ENCODE results near the gene ECEL1.
"Not testable (repeated sequence)": the region's sequence is repeated elsewhere in the genome, so short reads cannot be mapped to it uniquely, and the experiment has no call there.

The ECEL1 gene

DNA sequence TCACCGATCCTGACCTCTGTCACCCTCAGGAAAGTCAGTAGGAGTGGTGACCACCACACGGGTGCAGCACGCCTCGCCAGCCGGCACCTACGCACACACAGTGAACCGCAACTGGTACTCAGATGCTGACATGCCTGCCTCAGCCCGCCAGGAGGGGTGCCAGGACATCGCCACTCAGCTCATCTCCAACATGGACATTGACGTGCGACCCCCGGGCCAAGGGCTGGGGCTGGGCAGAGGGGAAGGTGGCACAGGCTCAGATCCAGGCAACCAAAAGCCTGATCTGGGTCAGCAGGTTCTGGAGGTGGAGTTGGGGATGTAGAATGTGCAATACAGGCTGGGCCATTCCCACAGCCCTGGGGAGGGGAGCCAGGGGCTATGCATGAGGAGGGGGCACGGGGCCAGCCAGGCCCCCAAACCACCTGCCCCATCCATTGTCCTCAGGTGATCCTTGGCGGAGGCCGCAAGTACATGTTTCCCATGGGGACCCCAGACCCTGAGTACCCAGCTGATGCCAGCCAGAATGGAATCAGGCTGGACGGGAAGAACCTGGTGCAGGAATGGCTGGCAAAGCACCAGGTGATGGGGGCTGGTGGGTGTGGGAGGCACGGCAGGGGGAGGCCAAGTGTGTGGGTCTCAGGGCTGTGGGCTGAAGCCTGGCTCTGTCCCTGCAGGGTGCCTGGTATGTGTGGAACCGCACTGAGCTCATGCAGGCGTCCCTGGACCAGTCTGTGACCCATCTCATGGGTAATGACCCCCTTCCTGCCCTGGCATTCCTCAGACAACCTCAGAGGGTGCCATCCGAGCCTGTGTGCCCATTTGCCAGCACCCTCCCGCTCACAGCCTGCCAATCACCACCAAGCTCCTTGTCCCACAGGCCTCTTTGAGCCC lies 30.3 kb downstream of the ECEL1 start:
- no peak for TF ChIP-seq ZNF274 (IDR thresholded peaks at IDR 0.05; ENCODE audit: low read depth, low read length)
- no peak overlapping the region for H3K4me3 ChIP-seq (ENCODE audit: low read length)

DNA sequence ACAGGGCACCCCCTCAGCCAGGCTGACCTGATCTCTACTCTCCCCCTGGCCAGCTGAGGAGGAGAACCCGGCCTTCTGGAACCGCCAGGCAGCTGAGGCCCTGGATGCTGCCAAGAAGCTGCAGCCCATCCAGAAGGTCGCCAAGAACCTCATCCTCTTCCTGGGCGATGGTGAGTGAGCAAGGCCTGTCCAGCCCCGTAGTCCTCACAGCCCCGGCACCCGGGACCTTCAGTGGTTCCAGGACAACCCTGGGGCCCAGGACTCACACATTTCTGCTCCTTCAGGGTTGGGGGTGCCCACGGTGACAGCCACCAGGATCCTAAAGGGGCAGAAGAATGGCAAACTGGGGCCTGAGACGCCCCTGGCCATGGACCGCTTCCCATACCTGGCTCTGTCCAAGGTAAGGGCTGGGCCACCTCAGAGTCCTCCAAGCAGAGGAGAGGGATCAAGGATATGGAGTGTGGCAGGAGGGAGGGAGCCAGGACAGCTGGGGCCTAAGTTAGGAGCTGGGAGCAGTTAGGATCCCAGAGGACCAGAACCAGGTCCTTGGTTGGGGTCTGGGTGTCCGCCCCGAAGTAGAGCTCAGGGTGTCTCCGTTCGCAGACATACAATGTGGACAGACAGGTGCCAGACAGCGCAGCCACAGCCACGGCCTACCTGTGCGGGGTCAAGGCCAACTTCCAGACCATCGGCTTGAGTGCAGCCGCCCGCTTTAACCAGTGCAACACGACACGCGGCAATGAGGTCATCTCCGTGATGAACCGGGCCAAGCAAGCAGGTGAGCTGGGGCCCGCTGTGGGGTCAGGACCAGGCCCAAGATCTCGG lies 31.1 kb downstream of the ECEL1 start:
- TF ChIP-seq ZNF274 (IDR thresholded peaks at IDR 0.05; ENCODE audit: low read depth, low read length), result no peak
- no peak overlapping the region for H3K4me3 ChIP-seq (ENCODE audit: low read length)

DNA sequence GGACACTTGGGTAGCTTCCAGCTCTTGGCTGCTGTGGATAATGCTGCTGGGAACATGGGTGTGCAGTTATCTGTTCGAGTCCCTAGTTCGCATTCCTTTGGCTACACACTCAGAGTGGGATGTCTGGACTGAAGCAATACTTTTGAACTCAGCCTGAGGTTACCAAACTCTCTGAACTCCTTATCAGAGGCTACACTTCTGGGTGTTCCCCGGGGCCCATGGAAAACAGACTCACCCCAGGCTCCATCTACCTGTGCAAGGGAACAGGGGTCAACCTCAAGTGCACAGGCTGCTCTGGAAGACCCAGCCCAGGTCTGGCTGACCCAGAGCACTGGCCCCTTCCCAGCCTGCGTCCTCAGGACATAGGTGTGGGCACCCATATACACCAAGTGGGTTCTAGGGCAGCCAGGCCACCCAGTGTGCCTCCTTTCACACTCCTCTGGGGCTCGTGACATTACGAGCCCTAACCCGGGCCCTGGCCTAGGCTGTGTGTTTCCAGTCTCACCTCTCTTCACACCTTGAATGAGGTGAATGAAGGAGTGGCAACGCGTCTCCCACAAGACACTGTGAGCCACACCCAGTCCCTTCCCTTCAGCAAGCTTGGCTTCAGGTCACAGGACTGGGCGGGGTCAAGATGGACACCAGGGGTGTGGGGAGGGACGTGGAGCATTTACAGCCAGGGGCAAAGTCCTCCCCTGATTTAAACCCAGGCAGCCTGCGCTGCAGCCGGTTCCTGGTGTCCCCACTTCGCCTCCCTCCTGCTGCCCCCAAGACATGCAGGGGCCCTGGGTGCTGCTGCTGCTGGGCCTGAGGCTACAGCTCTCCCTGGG lies 32.0 kb downstream of the ECEL1 start, which contains the start of gene ALPI:
Gene ALPI, plus strand, starts transcription at position 728 of the 830 bp plus-strand sequence. Its CDS starts 47 bp downstream, at position 775.
- no peak within 1 kb of the TSS for H3K4me3 ChIP-seq (ENCODE audit: low read length)
- TF ChIP-seq ZNF274 (IDR thresholded peaks at IDR 0.05; ENCODE audit: low read depth, low read length), result no peak

DNA sequence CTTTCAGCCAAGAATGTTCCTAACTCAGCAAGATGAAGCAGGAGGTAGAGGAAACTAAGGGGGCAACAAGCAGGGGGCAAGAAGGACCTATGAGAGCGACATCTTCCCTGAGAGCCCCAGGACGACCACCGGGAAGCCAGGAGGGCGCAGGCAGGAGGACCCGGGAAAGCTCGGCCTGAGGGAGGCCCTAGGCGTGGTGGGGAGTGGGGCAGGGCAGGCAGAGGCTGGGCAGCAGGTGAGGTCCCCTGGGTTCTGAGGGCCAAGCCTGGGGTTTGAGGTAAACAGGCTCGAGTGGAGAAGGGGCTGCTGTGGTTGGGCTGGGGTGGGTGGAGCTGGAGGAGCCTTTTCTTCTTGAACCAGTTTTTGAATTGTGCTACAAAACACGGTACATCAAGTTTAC lies 33.0 kb downstream of the ECEL1 start:
- TF ChIP-seq ZNF274 (IDR thresholded peaks at IDR 0.05; ENCODE audit: low read depth, low read length), result no peak
- H3K4me3 ChIP-seq (ENCODE audit: low read length), result no peak overlapping the region

DNA sequence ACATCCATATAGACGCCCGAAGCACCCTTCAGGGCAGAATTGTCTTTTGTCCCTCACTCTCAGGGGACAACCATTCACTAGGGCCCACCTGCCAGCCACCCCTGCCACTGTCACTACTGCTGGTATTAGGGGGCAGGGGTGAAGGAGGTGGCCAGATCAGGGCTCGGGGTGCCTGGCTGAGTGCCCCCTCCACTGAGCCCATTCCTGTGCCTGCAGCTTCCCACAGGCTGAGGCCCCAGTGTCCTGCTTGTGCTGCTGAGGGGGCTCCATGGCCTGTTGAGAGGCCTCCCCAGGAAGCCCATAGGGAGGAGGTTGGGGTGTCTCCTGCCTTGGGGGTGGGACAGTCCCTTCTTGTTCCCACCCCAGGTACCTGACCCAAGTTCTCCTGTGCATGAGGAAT lies 36.0 kb downstream of the ECEL1 start:
- H3K4me3 ChIP-seq (ENCODE audit: low read length), result not testable (repeated sequence)

DNA sequence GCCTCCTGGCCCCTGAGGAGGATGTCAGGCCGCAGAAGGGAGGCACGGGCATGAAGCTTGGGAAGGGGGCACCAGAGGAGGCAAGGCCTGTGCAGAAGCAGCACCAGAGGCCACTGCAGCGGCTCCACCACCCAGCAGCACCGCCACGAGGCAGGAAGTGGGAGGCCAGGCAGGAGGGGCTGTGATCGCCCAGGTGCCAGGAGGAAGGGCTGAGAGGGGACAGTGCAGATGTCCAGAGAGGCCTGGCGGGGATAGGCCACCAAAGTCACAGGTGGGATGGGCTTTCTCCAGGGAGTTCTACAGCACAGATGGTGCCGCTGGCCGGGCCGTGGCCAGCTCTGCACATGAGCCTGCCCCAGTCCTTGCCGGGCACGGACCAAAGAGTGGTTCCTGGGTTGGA lies 37.7 kb downstream of the ECEL1 start:
- H3K4me3 ChIP-seq (ENCODE audit: low read length), result no peak overlapping the region
- no peak for TF ChIP-seq ZNF274 (IDR thresholded peaks at IDR 0.05; ENCODE audit: low read depth, low read length)

DNA sequence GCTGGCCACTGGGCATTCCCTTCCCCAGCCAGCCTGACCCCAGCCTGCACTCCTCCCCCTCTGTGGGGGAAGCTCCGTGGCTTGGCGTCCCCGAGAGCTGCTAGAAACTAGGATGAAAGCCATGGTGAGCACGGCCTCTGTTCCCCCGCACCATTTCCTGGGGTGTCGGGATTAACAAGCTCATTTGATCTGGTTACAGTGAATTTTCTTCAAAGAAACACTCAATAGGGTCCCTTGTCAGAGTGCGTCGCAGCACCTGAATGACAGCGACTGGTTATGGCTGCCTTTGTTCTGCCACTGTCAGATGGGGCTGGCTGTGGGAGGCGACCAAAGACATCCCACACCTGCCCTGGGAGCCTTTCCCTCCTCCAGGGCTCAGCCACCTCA lies 39.3 kb downstream of the ECEL1 start:
- H3K4me3 ChIP-seq (ENCODE audit: low read length), result no peak overlapping the region
- no peak for TF ChIP-seq ZNF274 (IDR thresholded peaks at IDR 0.05; ENCODE audit: low read depth, low read length)

DNA sequence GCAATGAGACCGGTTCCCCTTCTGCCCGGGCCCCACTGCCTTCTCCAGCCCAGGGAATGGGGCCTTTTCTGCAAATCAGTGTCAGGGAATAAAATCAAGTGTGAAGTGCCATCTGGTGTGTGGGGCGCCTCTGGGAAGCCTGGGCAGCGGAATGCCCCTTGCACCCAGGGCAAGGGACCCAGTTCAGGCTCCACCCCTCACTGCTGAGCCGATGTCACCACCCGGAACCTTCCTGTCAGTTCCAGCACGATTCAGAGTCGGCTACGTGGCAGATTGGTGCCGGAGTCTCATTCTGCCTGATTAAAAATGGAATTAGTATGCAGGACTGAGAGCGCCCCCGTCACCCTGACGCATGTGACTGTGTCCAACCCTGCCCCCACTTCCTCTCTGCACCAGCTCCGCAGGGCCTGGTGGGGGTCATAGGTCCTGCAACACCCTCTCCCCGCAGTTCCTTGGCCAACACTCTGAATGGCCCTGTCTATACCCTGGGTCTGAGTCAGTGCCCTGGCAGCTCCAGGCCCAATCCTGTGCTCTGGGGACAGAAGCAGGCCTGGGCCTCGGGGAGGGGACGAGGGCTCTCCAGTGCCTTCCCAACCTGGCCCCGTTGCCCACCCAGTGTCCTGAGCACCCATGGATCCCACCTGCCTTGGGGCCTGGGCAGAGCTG lies 39.9 kb downstream of the ECEL1 start:
- no peak overlapping the region for H3K4me3 ChIP-seq (ENCODE audit: low read length)
- TF ChIP-seq ZNF274 (IDR thresholded peaks at IDR 0.05; ENCODE audit: low read depth, low read length), result no peak

DNA sequence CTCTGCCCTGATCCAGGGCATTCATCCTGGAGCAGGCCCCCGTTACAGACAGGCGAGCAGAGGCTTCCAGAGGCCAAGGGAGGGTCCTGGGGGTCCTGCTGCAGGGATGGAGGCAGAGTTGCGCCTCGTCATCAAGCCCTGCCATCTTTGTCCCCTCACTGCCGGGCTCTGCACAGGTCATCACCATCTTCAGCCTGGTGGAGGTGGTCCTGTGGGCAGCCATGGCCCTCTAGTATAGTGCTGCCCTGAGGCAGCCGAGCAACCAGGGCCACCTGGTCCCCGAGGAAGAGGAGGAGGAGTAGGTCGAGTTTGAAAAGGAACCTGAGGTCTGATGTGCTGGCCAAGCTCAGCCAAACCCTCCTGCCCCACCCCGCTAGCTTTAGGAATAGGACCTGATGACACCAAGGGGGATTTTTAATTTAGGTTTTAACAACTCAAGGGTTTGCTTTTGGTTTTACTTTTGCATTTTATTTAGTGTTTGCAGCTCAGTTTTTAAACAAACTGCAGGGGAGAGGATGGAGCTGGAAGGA lies 40.5 kb downstream of the ECEL1 start:
- no peak for TF ChIP-seq ZNF274 (IDR thresholded peaks at IDR 0.05; ENCODE audit: low read depth, low read length)

DNA sequence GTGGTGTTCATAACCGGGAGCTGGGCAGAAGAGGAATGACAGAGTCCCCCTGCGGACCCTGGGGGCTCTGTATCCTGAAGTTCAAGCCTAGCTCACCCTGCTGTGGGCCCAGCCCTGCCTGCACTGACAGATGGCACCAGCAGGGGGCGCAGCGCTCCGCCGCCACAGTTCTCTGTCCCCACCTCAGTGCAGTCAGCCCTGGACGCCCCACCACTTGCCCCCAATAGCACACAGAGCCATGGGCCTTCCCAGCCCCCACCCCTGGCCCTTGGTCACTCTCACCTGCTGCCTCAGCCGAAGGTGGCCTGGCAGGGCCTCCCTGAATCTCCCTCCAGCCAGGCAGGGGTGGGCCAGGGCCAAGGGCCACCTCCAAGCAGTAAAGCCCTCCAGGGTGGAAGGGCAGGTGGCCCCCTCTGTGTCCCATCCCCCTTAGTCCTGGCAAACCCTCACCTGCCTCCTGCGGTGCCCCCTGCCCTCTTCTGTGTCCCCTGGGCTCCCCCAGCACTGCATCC lies 41.3 kb downstream of the ECEL1 start:
- H3K4me3 ChIP-seq (ENCODE audit: low read length), result not testable (repeated sequence)

More for the DNA sequence above, 40.5 kb downstream of the ECEL1 start:
- H3K4me3 ChIP-seq (ENCODE audit: low read length), result no peak overlapping the region

DNA sequence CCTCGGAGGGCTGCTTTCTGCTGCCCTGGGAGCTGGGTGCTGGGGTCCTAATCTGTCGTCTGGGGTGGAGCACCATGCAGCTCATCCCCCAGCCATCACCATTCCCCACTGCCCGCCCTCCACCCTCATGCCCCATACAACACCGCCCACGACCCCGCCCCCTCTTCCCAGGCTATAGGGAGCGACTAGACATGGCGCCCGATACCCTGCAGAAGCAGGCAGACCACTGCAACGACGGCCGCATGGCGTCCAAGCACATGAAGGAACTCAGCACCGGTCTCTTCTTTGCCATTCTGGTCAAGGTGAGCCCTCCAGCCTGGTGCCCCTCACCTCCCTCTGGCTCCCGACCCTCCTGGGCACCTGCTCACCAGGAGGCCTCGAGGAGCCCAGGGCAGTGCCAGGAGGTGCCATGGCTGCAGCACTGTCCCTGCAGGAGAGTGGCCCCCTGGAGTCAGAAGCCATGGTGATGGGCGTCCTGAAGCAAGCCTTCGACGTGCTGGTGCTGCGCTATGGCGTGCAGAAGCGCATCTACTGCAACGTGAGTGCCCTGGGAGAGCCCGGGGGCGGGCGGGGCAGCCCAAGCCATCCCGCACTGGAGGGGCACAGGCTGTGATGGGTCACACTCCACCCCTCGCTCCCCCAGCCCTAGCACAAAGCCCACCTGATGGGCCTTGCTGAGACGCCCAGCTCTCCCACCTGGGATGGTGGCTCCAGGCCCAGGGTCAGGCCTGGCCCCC lies 42.3 kb downstream of the ECEL1 start:
- not testable (repeated sequence) for H3K4me3 ChIP-seq (ENCODE audit: low read length)

DNA sequence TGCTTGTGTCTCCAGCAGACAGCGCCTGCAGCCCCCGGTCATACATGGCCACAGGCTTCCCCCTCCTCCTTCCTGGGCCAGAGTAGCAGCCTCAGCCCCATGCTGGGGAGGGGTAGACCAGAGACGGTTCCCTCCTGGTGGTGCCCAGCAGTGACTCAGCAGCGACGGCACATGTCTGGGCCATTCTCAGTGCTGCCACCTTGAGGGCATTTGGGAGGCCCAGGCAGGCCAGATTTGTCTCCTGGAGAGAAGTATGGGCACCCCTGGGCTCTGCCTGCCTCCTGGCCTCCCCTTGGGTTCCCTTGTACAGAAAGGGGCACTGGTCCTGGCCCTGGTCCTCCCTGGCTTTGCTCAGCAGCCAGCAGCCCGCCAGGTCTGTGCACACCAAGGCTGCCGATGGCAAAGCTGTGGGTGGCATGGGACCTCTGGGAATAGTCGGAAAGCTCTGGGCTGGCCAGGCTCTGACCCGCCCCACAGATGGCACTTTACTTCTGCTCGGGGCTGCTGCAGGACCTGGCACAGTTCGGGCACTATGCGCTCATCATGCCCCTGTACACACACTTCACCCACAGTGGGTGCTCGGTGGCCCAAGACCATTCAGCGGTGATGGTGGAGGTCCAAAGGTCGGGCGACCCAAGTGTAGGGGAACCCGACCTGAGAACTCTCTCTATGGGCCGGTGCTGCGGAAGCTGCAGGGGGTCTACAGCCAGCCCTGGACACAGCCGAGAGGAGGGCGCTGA lies 43.1 kb downstream of the ECEL1 start:
- TF ChIP-seq ZNF274 (IDR thresholded peaks at IDR 0.05; ENCODE audit: low read depth, low read length), result no peak
- no peak overlapping the region for H3K4me3 ChIP-seq (ENCODE audit: low read length)

DNA sequence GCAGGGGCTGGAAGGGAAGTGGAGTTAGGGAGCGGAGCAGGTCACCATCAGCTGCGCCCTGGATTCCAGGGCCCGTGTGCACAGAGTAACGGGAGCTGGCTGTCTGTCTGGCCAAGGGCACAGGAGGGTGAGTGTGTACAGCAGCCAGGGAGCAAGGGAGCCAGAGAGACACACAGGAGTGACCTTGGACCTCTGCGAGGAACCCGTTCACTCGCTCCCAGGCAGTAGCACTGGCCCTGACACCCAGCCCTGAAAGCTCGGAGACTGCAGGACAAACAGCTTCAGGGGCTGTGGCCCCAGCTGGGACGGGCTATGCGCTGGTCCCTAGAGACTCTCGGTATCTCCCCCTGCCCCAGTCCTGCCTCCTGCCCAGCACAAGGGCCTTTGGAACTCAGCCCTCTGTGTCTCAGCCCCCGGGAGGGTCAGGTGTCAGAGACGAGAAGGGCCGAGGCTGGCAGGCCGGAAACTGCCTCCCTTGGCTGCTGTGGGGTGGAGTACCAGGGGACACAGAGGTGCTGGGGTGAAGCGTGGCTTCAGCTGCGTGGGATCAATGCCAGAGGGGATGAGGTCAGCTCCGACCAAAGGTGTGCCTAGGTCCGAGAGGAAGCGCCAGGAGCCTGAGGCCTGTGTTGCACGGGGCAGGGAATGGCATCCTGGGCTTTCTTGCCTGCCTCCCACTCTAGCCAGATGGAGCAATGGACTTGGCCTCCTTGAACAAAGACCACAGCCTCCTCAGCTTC lies 43.8 kb downstream of the ECEL1 start:
- not testable (repeated sequence) for H3K4me3 ChIP-seq (ENCODE audit: low read length)

DNA sequence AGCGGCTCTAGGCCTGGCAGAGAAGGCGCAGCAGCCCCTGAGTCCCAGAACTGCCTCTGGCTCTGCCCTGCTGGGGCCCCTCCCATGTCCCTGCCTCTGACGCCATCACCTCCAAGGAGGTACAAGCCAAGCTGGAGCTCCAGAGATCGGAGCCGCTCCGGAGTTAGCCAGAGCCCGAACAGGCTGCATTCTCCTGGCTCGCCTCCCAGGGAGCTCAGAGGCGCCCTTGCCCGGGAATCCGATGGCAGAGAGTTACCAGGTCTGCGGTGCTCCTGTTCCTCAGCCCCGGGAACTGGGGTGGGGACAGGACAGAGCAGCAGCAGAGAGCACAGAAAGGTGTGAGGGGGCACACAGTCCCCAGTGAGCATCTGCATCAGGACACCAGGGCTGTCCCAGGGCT lies 44.6 kb downstream of the ECEL1 start:
- not testable (repeated sequence) for H3K4me3 ChIP-seq (ENCODE audit: low read length)

DNA sequence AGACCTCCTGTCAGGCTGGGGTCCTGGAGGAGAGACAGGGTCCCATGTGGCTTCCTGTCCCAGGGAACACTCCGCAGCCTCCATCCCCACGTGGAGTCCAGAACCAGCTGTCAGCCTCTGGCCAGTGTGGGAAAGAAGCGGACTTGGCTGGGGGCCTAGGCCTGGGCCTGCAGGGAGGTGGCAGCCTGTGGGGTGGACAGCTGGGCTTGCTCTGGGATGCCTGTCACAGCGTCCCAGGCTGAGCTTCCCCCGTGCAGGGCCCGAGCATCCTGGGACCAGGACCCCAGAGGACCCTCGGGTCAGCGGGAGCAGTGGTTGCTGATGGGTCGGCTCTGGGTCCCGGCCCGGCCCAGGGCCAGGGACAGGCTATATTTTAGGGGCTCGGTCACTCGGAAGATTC lies 45.2 kb downstream of the ECEL1 start:
- not testable (repeated sequence) for H3K4me3 ChIP-seq (ENCODE audit: low read length)

DNA sequence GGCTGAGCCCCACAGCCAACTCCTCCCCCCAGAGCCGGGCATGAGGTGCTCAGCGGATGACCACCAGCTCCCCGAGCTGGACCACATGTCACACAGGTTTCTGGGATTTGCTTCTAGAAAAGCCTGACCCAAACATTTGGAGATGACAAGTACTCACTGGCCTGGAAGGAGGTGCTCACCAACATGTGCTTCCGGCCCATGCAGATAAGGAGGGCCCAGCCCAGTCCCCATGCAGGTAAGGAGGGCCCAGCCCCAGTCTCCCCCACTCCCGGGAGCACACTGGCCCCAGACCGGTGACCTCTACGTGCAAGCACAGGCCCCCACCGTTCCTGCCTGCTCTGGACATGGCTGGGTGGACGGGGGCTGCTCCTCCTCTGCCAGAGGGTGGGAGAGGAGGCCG lies 45.7 kb downstream of the ECEL1 start:
- not testable (repeated sequence) for H3K4me3 ChIP-seq (ENCODE audit: low read length)

All from GM08714 (cell line).